MCF 10A (cell line): Measurements from ENCODE around the gene PCDHGB2. TPM values are rescaled to one million over a fixed set of nuclear protein-coding genes. Genes with fewer than 3 reads are reported as not detected.
"Not testable (repeated sequence)": the region's sequence is repeated elsewhere in the genome, so short reads cannot be mapped to it uniquely, and the experiment has no call there.

Source experiments
- BruUV-seq: library from RNA; stranded (reverse); fragments of 400-500 nt; replicated peaks from 2 replicates; lab custom pipeline; 2021; lab: Mats Ljungman, UMichigan
- CTCF ChIA-PET: fragments of 300-600 bp; sonication (Branson Sonifier 250); formaldehyde crosslinking; extraction: SDS; loops from one replicate; lab custom pipeline; 2021; ENCODE audit warnings: antibody characterized with exemption, inconsistent platforms; lab: Yijun Ruan, JAX
- POLR2A ChIA-PET: fragments of 300-600, 350-650 bp; sonication (Branson Sonifier 250); formaldehyde crosslinking; extraction: SDS; loops from one replicate; lab custom pipeline; 2020; ENCODE audit warnings: antibody characterized with exemption, inconsistent platforms; lab: Yijun Ruan, JAX
- DNase-seq: peaks from one replicate; pipeline ENCODE4 v3.0.0-alpha.2; 2018; ENCODE audit not compliant: unreplicated experiment
- H3K27ac Mint-ChIP-seq: one replicate; pipeline ENCODE4 v1.8.0; 2022; ENCODE audit warnings: mild to moderate bottlenecking, low read depth, mixed read lengths; ENCODE audit not compliant: unreplicated experiment
- H3K27me3 Mint-ChIP-seq: one replicate; pipeline ENCODE4 v1.8.0; 2022; ENCODE audit warnings: mixed read lengths; ENCODE audit not compliant: insufficient read depth, unreplicated experiment
- H3K36me3 Mint-ChIP-seq: one replicate; pipeline ENCODE4 v1.8.0; 2022; ENCODE audit warnings: mild to moderate bottlenecking, moderate library complexity, mixed read lengths; ENCODE audit not compliant: insufficient read depth, unreplicated experiment
- H3K4me1 Mint-ChIP-seq: one replicate; pipeline ENCODE4 v1.8.0; 2022; ENCODE audit warnings: mixed read lengths; ENCODE audit not compliant: insufficient read depth, unreplicated experiment
- H3K4me3 Mint-ChIP-seq: one replicate; pipeline ENCODE4 v1.8.0; 2022; ENCODE audit warnings: mild to moderate bottlenecking, moderate library complexity, mixed read lengths; ENCODE audit not compliant: unreplicated experiment
- H3K9me3 Mint-ChIP-seq: one replicate; pipeline ENCODE4 v1.8.0; 2022; ENCODE audit warnings: mixed read lengths; ENCODE audit not compliant: unreplicated experiment
- CTCF ChIP-seq: fragments of 200-600 bp; IDR thresholded peaks from one replicate; pipeline ENCODE4 v1.8.0; 2022; ENCODE audit warnings: antibody characterized with exemption, mild to moderate bottlenecking; ENCODE audit not compliant: unreplicated experiment
- intact Hi-C: fragments of 100-400 bp; cut with micrococcal nuclease; formaldehyde crosslinking; loops from 2 replicates; pipeline ENCODE4 v1.14.1; 2022
- total RNA-seq: library from RNA; stranded (reverse); gene quantifications from 2 replicates; pipeline ENCODE4 v1.2.3, GENCODE V29; 2022

The PCDHGB2 gene
- total RNA-seq, 1 experiment from 2014 or later = 0.61 TPM

GRCh38 chr5:141343953-141344463 is 15.8 kb upstream of the PCDHGB2 start:
- H3K27me3 Mint-ChIP-seq = no peaks in the 10 kb centered on the region
- no peak overlapping the region for H3K4me3 Mint-ChIP-seq
- no TSS peak for BruUV-seq
- no peak overlapping the region for H3K27ac Mint-ChIP-seq
- H3K4me1 Mint-ChIP-seq = no peaks in the 10 kb centered on the region
- POLR2A ChIA-PET = no interaction called here
- H3K36me3 Mint-ChIP-seq = no peaks in the 10 kb centered on the region
- no peak for DNase-seq
- intact Hi-C loops = no loop called here
- H3K9me3 Mint-ChIP-seq = peaks cover 55% of the 10 kb centered on the region
- CTCF ChIA-PET = interaction anchor here (1.2 to 2.2 kb wide), 4 partner anchors 12 to 220 kb away, joined by 3 to 8 read pairs (median 4); partner anchors contain the start of gene PCDHGA4
- no peak for TF ChIP-seq CTCF

GRCh38 chr5:141345327-141345726 is 14.5 kb upstream of the PCDHGB2 start:
- Mint-ChIP-seq H3K9me3 (peaks cover 54% of the 10 kb centered on the region), H3K4me1 (no peaks in the 10 kb centered on the region), H3K27ac (no peak overlapping the region), H3K27me3 (no peaks in the 10 kb centered on the region), H3K36me3 (no peaks in the 10 kb centered on the region), H3K4me3 (no peak overlapping the region)
- TF ChIP-seq CTCF = no peak
- no TSS peak for BruUV-seq
- DNase-seq = no peak
- CTCF ChIA-PET = no interaction called here
- intact Hi-C loops = no loop called here
- POLR2A ChIA-PET = no interaction called here

GRCh38 chr5:141346017-141346416 is 13.8 kb upstream of the PCDHGB2 start:
- H3K4me3 Mint-ChIP-seq, H3K27me3 Mint-ChIP-seq, DNase-seq, H3K36me3 Mint-ChIP-seq, H3K4me1 Mint-ChIP-seq, POLR2A ChIA-PET, BruUV-seq, intact Hi-C loops, H3K27ac Mint-ChIP-seq: not testable (repeated sequence)
- CTCF ChIA-PET = interaction anchor here (3.2 kb wide), 1 partner anchor 26 kb away, joined by 17 read pairs; the partner anchor contains the start of gene TAF7
- H3K9me3 Mint-ChIP-seq = peaks cover 53% of the 10 kb centered on the region

- H3K36me3 Mint-ChIP-seq = no peaks in the 10 kb centered on the region
- DNase-seq = peak; percentile 58
- BruUV-seq = no TSS peak
- no peak within 1 kb of the TSS for H3K27ac Mint-ChIP-seq
- ChIA-PET CTCF (interaction anchor here (0.6 to 1.7 kb wide), 7 partner anchors 12 to 214 kb away, joined by 3 to 6 read pairs (median 3); partner anchors contain the start of gene PCDHGA2), POLR2A (no interaction called here)
- peak within 1 kb of the TSS; percentile 30 for H3K4me3 Mint-ChIP-seq
- peaks cover 33% of the 10 kb centered on the region for H3K9me3 Mint-ChIP-seq
- no peaks in the 10 kb centered on the region for H3K4me1 Mint-ChIP-seq
- intact Hi-C loops = no loop called here
- peak; percentile 29 for TF ChIP-seq CTCF
- H3K27me3 Mint-ChIP-seq = no peaks in the 10 kb centered on the region
These were observed 9.7 kb upstream of the PCDHGB2 start, which contains the start of gene PCDHGB1 for GRCh38 chr5:141349917-141350619. TSS of gene PCDHGB1 (plus strand) at chr5:141350099. CDS start at chr5:141350261, 162 bp downstream.
